Heart right ventricle (tissue), 16 donors: ENCODE results near the gene TAF11L2. TPM values are rescaled to one million over a fixed set of nuclear protein-coding genes. Genes with fewer than 3 reads are reported as not detected.
"Not testable (repeated sequence)": the region's sequence is repeated elsewhere in the genome, so short reads cannot be mapped to it uniquely, and the experiment has no call there.

Source experiments
- ATAC-seq, 8 donors: fragments of 200-7000 bp; cut with Tn5 transposase; one replicate each; pipeline ENCODE4 v1.9.1; 2020; ENCODE audit warnings: mild to moderate bottlenecking in 8 of 8, moderate library complexity in 8 of 8, moderate number of reproducible peaks in 1 of 8
- DNase-seq, 2 donors: peaks; one replicate each; pipeline ENCODE4 v3.0.0-alpha.2; 2020
- H3K27ac ChIP-seq, 10 donors: fragments of 200-600 bp; sonication (generic) in 2 of 10; one replicate each; pipeline versions ENCODE4 v1.5.0 to v1.8.0; 2020 to 2022; ENCODE audit warnings: mild to moderate bottlenecking in 3 of 10
- H3K27me3 ChIP-seq, 7 donors: fragments of 200-600 bp; one replicate each; pipeline ENCODE4 v1.8.0; 2021 to 2022; ENCODE audit warnings: mild to moderate bottlenecking in 2 of 7
- H3K36me3 ChIP-seq, 9 donors: fragments of 200-600 bp; sonication (generic) in 1 of 9; one replicate each; pipeline versions ENCODE4 v1.5.0 to v1.8.0; 2020 to 2022; ENCODE audit warnings: mild to moderate bottlenecking in 2 of 9
- H3K4me1 ChIP-seq, 9 donors: fragments of 200-600 bp; sonication (generic) in 1 of 9; one replicate each; pipeline versions ENCODE4 v1.5.0 to v1.8.0; 2020 to 2022; ENCODE audit warnings: mild to moderate bottlenecking in 4 of 9
- H3K4me3 ChIP-seq, 10 donors: fragments of 200-600 bp; sonication (generic) in 2 of 10; one replicate each; pipeline versions ENCODE4 v1.5.0 to v1.8.0; 2020 to 2022; ENCODE audit warnings: mild to moderate bottlenecking in 7 of 10, moderate library complexity in 2 of 10
- H3K9me3 ChIP-seq, 11 donors: fragments of 200-600 bp in 10 of 11; sonication (generic) in 2 of 11; one replicate each; pipeline versions ENCODE4 v1.5.0 to v1.8.0; 2013 to 2022; ENCODE audit warnings: mild to moderate bottlenecking in 2 of 11, control low read depth in 1 of 11, moderate library complexity in 1 of 11
- WGBS, 2 donors: extraction: QIAGEN DNeasy Blood & Tissue Kit; methylation state at CpG; one replicate each; pipeline ENCODE4 v1.1.7; 2013; ENCODE audit warnings: inconsistent platforms in 1 of 2; 5-methylcytosine and 5-hydroxymethylcytosine counted together
- intact Hi-C, 10 donors: fragments of 100-400 bp; cut with DNase I; formaldehyde crosslinking; loops; one replicate each; pipeline versions ENCODE4 v1.11.1 to v1.14.2; 2022
- polyA plus RNA-seq, 2 donors: library from polyadenylated mRNA; stranded (reverse); fragments of 200-250 nt; gene quantifications; one replicate each; pipeline ENCODE4 v1.2.3, GENCODE V29; 2013
- total RNA-seq, 10 donors: library from RNA; stranded (reverse); fragmentation: NEBNext Ultra II Directional in 3 of 10; extraction: Animal tissue kit (Norgen Biotek cat#: 25700) in 3 of 10; gene quantifications; one replicate each; pipeline versions ENCODE4 v1.2.1 to v1.2.4, GENCODE V29; 2021 to 2023
- TF ChIP-seq, protein P1 (sequence below), 9 donors: fragments of 200-600 bp; sonication (generic) in 2 of 9; IDR thresholded peaks; one replicate each; pipeline versions ENCODE4 v1.5.0 to v1.8.0; 2021 to 2022; ENCODE audit warnings: antibody characterized with exemption in 9 of 9, mild to moderate bottlenecking in 5 of 9, moderate library complexity in 1 of 9
- donor health status: Arrhythmogenic right ventricular cardiomyopathy.
- donor health status: ischemic (EF 13 %, LVEDD 7.1; RV severe dilation, severe dysfunction).
- donor health status: healthy with polysubstance abuse.
- donor health status: DM: no; HTN: yes; CAD: no.
- donor health status: DM: no; HTN: no; CAD: no.
- donor health status: ischemic (EF 25% LVEDD 6.9; RV normal size, moderate dysfunction).
- donor health status: ischemic (EF 25% LVEDD 5.7; RV mildly dilated, moderate dysfunction).
- donor health status: healthy.
- donor health status: DM: yes; HTN: yes; CAD: no.
- donor health status: Ischemic cardiomyopathy.
- donor health status: ischemic (EF 35%, LVEDD 5.7; RV mildly dilated, moderate dysfunction).
- donor health status: nonischemic (EF 11% LVEDD 7.7; RV severe dilation, severe dysfunction).
- donor health status: DM: yes; HTN: yes; CAD: no.
- donor health status: PGD.
- donor health status: ischemic (EF 29% LVEDD 5.4; RV normal size, mild dysfunction).
- donor health status: nonischemic (EF 23%, LVEDD 6.1; RV moderate dilation, normal function).

The TAF11L2 gene
- total and polyA plus RNA-seq, 12 donors: not detected

DNA sequence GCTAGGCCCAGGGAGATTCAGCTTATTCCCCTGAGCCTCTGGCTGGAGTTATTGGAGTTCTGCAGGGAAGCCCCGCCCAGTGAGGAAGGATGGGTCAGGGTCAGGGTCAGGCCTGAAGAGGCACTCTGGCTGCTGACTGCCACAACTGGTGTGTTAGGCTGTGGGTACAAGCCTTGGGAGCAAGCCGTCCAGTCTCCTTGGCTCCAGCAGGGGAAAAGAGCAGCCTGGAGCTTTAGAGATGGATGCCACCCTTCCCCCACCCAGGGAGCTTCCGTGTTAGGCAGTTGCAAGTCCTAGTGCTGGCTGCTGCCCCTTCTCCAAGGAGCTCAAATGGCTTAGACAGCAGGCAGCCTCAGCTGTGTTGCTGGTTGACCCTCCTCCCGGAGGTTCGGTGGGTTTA, 34.4 kb upstream of the TAF11L2 start:
- no peaks in the 10 kb centered on the region for H3K27me3 ChIP-seq
- H3K36me3 ChIP-seq: no peaks in the 10 kb centered on the region
- intact Hi-C loops: no loop called here
- 61 to 71% methylated on average over 5 of the region's 5 CpGs for WGBS, 2 donors
- H3K4me3 ChIP-seq: no peak overlapping the region
- TF ChIP-seq, protein P1, sequence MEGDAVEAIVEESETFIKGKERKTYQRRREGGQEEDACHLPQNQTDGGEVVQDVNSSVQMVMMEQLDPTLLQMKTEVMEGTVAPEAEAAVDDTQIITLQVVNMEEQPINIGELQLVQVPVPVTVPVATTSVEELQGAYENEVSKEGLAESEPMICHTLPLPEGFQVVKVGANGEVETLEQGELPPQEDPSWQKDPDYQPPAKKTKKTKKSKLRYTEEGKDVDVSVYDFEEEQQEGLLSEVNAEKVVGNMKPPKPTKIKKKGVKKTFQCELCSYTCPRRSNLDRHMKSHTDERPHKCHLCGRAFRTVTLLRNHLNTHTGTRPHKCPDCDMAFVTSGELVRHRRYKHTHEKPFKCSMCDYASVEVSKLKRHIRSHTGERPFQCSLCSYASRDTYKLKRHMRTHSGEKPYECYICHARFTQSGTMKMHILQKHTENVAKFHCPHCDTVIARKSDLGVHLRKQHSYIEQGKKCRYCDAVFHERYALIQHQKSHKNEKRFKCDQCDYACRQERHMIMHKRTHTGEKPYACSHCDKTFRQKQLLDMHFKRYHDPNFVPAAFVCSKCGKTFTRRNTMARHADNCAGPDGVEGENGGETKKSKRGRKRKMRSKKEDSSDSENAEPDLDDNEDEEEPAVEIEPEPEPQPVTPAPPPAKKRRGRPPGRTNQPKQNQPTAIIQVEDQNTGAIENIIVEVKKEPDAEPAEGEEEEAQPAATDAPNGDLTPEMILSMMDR (IDR thresholded peaks at IDR 0.05): no peak
- DNase-seq (no peak), ATAC-seq (no peak)
- no peaks in the 10 kb centered on the region for H3K4me1 ChIP-seq
- H3K27ac ChIP-seq: no peak overlapping the region
- peaks cover 0 to 27% (median 2%) of the 10 kb centered on the region in 11 donors for H3K9me3 ChIP-seq

DNA sequence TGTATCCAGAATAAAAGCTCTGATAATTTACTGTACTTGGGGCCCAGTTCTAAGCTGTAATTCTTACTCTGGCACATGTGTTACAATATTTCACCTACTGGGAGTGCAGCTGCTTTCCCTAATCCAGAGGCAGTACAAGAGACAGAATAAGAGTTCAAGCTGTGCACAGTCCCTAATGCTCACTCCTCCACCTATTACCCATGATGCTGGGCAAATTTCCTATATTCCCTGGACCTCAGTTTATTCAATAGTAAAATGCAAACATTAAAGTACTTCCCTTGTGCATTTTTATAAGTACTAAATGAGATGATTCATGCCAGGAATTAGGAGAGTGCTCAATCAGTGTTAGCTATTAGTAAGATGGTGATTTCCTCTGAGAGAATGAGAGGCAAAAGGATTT, 28.0 kb upstream of the TAF11L2 start:
- Histone ChIP-seq H3K36me3 (no peaks in the 10 kb centered on the region), H3K4me1 (no peaks in the 10 kb centered on the region), H3K9me3 (peaks cover 0 to 5% (median 0%) of the 10 kb centered on the region in 11 donors), H3K27me3 (no peaks in the 10 kb centered on the region), H3K4me3 (no peak overlapping the region), H3K27ac (no peak overlapping the region)
- TF ChIP-seq, protein P1 (IDR thresholded peaks at IDR 0.05): no peak
- ATAC-seq (no peak), DNase-seq (no peak)
- intact Hi-C loops: no loop called here

DNA sequence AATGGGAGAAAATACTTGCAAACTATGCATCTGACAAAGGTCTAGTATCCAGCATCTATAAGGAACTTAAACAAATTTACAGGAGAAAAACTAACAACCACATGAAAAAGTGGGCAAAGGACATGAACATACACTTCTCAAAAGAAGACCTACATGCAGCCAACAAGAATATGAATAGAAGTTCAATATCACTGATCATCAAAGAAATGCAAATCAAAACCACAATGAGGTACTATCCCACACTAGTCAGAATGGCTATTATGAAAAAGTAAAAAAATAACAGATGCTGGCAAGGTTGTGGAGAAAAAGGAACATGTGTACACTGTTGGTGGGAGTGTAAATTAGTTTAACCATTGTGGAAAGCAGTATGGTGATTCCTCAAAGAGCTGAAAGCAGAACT, 23.0 kb upstream of the TAF11L2 start:
- ATAC-seq, intact Hi-C loops: not testable (repeated sequence)

DNA sequence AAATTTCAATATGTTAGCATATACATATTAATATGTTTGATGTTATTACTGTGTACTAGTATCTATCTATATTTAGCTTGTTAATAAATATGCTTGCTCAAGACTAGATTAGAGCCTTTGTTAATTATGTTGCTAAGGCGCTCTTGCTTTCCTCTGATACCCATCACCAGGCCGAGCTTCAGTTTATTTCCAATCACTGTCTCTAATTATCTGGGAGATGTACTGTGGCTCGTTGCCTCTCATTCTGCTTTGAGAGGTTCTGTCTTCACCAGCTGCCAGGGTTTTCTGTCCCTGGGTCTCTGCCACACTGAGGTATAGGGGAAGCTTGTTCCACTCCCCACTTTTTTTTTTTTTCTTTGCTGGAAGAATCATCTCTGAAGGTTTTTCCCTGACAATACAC, 21.0 kb upstream of the TAF11L2 start:
- no peaks in the 10 kb centered on the region for H3K9me3 ChIP-seq
- 51 to 64% methylated on average over 3 of the region's 3 CpGs for WGBS, 2 donors
- H3K27ac ChIP-seq: no peak overlapping the region
- intact Hi-C loops: no loop called here
- no peaks in the 10 kb centered on the region for H3K36me3 ChIP-seq
- DNase-seq (no peak), ATAC-seq (no peak)
- peaks cover 0 to 6% (median 0%) of the 10 kb centered on the region in 7 donors for H3K27me3 ChIP-seq
- TF ChIP-seq, protein P1 (IDR thresholded peaks at IDR 0.05): no peak
- no peaks in the 10 kb centered on the region for H3K4me1 ChIP-seq
- H3K4me3 ChIP-seq: no peak overlapping the region

More for the DNA sequence above, 23.0 kb upstream of the TAF11L2 start:
- H3K36me3 ChIP-seq, H3K27ac ChIP-seq, H3K27me3 ChIP-seq, DNase-seq, H3K4me3 ChIP-seq, H3K4me1 ChIP-seq, H3K9me3 ChIP-seq: not testable (repeated sequence)

DNA sequence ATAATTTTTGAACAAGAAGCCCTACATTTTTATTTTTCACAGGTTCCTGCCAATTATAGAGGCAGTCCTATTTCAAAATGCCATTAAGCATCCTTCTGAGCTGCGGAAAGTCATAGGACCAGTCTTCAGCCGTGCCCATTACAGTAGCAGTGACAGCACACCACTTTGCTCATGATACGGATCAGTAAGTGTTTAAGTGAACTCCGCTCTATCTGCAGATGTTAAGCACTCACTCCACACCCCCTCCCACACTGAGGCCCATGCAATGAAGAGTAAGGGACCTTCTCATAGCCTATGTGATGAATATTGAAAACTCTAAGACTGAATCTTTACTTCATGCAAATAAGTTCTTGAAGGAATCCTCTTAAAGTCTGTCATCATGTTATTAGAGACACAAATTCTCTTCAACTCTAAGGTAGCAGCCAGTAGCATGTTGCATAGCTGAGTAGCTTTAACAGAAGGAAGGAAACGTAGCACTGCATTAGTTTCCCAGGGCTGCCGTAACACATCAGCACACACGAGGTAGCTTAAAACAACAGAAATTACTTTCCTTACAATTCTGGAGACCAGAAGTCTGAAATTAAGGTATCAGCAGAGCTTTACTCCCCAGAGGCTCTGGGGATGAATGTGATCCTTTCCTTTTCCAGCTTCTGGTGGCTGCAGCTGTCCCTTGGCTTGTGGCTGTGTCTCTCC, 20.3 kb upstream of the TAF11L2 start:
- H3K9me3 ChIP-seq: no peaks in the 10 kb centered on the region
- H3K4me1 ChIP-seq: no peaks in the 10 kb centered on the region
- WGBS, 2 donors: 51 to 55% methylated on average over 7 of the region's 7 CpGs
- intact Hi-C loops: no loop called here
- TF ChIP-seq, protein P1 (IDR thresholded peaks at IDR 0.05): no peak
- ATAC-seq: no peak
- H3K4me3 ChIP-seq: no peak overlapping the region
- H3K36me3 ChIP-seq: no peaks in the 10 kb centered on the region
- no peak overlapping the region for H3K27ac ChIP-seq
- peaks cover 0 to 6% (median 0%) of the 10 kb centered on the region in 7 donors for H3K27me3 ChIP-seq
- DNase-seq: no peak
